ENCODE data around the gene ATPAF2.
"Not testable (repeated sequence)": the region's sequence is repeated elsewhere in the genome, so short reads cannot be mapped to it uniquely, and the experiment has no call there.

ATPAF2 gene

GRCh38 chr17:18009609-18010420 is 29.2 kb downstream of the ATPAF2 start:
- no peak for DNase-seq (ENCODE audit: low spot score)

- DNase-seq (ENCODE audit: low spot score): no peak
These were observed 30.3 kb downstream of the ATPAF2 start for GRCh38 chr17:18008496-18009268.

GRCh38 chr17:18006495-18007239 is 32.3 kb downstream of the ATPAF2 start:
- no peak for DNase-seq (ENCODE audit: low spot score)

GRCh38 chr17:18005496-18005895 is 33.5 kb downstream of the ATPAF2 start:
- no peak for DNase-seq (ENCODE audit: low spot score)

GRCh38 chr17:18004884-18005305 is 34.1 kb downstream of the ATPAF2 start:
- DNase-seq (ENCODE audit: low spot score): no peak

- DNase-seq (ENCODE audit: low spot score): no peak
These were observed 34.6 kb downstream of the ATPAF2 start for GRCh38 chr17:18004345-18004744.

GRCh38 chr17:18002171-18002570 is 36.8 kb downstream of the ATPAF2 start:
- no peak for DNase-seq (ENCODE audit: low spot score)

- DNase-seq (ENCODE audit: low spot score): no peak
These were observed 38.9 kb downstream of the ATPAF2 start for GRCh38 chr17:18000030-18000408.

GRCh38 chr17:17999364-18000029 is 39.5 kb downstream of the ATPAF2 start:
- no peak for DNase-seq (ENCODE audit: low spot score)

- DNase-seq (ENCODE audit: low spot score): no peak
These were observed 40.0 kb downstream of the ATPAF2 start for GRCh38 chr17:17998934-17999333.

- not testable (repeated sequence) for DNase-seq (ENCODE audit: low spot score)
These were observed 43.1 kb downstream of the ATPAF2 start for GRCh38 chr17:17995887-17996286.

- DNase-seq (ENCODE audit: low spot score): peak; percentile 13
These were observed 44.5 kb downstream of the ATPAF2 start for GRCh38 chr17:17994271-17995069.

GRCh38 chr17:17993852-17994251 is 45.1 kb downstream of the ATPAF2 start:
- no peak for DNase-seq (ENCODE audit: low spot score)

GRCh38 chr17:17993366-17993765 is 45.6 kb downstream of the ATPAF2 start:
- no peak for DNase-seq (ENCODE audit: low spot score)

GRCh38 chr17:17990282-17990681 is 48.7 kb downstream of the ATPAF2 start:
- DNase-seq (ENCODE audit: low spot score): no peak

- DNase-seq (ENCODE audit: low spot score): no peak
These were observed 49.4 kb downstream of the ATPAF2 start for GRCh38 chr17:17989618-17990017.

- DNase-seq (ENCODE audit: low spot score): no peak
These were observed 49.9 kb downstream of the ATPAF2 start for GRCh38 chr17:17989081-17989480.

- no peak for DNase-seq (ENCODE audit: low spot score)
These were observed 50.5 kb downstream of the ATPAF2 start for GRCh38 chr17:17988427-17988945.

- DNase-seq (ENCODE audit: low spot score): no peak
These were observed 51.1 kb downstream of the ATPAF2 start for GRCh38 chr17:17987901-17988300.

- DNase-seq (ENCODE audit: low spot score): no peak
These were observed 51.6 kb downstream of the ATPAF2 start for GRCh38 chr17:17987187-17987896.

Data from putamen (tissue), 1 donor.